Measurements from ENCODE around the gene GP9.

GP9 gene

DNA sequence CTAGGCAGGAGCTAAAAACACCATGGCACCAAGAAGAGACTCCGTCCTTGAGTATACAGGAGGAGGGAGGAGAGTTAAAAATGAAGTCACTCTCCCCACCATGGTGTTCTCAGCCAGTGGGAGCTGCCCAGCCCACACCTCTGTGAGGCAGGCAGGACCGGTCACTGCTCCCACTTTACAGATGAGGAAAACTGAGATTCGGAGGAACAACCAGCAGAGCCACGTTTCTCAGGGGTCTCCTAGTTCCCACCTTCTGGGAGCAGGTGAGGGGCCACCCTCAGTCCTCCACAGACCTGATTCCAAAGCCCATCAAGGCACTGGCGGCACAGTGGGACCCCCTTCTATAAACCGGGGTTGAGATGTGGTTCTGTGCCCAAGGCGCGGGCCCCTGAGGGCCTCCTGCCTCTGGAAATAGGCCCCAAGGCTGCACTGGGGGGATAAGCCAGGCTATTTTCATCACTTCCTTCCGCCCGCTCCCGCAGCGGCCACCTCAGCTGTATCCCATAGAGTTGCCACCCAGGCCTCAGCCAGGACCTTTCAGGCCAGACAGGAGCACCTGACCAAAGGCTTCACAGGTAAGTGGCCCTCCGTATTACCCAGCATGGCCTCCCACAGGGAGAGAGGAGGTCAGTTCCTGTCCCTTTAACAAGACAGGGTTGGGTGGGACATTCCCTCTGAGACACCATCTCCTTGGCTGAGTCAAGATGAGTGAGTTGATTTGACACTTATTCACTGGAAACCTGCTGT lies at the start of gene GP9:
GP9 (plus strand) TSS at position 504 of the 747 bp plus-strand sequence. CDS start 961 bp downstream, outside the sequence.
- H3K27ac ChIP-seq, result no peak within 1 kb of the TSS

DNA sequence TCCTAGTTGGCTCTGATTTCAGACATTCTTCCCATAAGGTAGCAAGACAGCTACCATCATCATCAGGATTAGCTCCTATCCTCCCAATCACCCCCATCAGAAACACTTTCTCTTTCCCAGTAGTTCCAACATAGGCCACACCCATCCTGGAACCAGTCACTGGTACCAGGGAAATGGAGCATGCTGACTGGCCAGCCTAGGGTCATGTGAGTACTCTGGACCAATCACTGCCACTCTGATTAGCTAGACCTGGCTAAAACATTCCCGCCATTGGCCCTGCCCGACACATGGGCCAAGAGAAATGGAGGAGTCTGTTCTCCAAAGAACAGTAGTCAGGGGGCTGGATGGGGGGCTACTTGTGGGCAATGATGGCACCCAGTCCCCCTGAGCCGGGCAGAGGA lies 47.1 kb upstream of the GP9 start:
- Histone ChIP-seq H3K27me3 (no peaks in the 10 kb centered on the region), H3K9me3 (no peaks in the 10 kb centered on the region), H3K36me3 (no peaks in the 10 kb centered on the region), H3K4me1 (ENCODE audit: control insufficient read depth in 1 of 2, insufficient read depth in 1 of 2, low read depth in 1 of 2, low read length in 1 of 2) (peaks cover 16% of the 10 kb centered on the region in 2 experiments), H3K4me3 (ENCODE audit: low read depth in 1 of 2, low read length in 1 of 2) (no peak overlapping the region), H3K27ac (no peak overlapping the region)
- TF ChIP-seq, protein P1, sequence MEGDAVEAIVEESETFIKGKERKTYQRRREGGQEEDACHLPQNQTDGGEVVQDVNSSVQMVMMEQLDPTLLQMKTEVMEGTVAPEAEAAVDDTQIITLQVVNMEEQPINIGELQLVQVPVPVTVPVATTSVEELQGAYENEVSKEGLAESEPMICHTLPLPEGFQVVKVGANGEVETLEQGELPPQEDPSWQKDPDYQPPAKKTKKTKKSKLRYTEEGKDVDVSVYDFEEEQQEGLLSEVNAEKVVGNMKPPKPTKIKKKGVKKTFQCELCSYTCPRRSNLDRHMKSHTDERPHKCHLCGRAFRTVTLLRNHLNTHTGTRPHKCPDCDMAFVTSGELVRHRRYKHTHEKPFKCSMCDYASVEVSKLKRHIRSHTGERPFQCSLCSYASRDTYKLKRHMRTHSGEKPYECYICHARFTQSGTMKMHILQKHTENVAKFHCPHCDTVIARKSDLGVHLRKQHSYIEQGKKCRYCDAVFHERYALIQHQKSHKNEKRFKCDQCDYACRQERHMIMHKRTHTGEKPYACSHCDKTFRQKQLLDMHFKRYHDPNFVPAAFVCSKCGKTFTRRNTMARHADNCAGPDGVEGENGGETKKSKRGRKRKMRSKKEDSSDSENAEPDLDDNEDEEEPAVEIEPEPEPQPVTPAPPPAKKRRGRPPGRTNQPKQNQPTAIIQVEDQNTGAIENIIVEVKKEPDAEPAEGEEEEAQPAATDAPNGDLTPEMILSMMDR (IDR thresholded peaks at IDR 0.05), result no peak

More for the DNA sequence above, at the start of gene GP9:
- no peaks in the 10 kb centered on the region for H3K9me3 ChIP-seq
- TF ChIP-seq, protein P1 (IDR thresholded peaks at IDR 0.05), result no peak
- H3K4me3 ChIP-seq (ENCODE audit: low read depth in 1 of 2, low read length in 1 of 2), result no peak within 1 kb of the TSS
- no peaks in the 10 kb centered on the region for H3K36me3 ChIP-seq
- no peaks in the 10 kb centered on the region for H3K27me3 ChIP-seq
- peaks cover 8 to 20% of the 10 kb centered on the region in 2 experiments for H3K4me1 ChIP-seq (ENCODE audit: control insufficient read depth in 1 of 2, insufficient read depth in 1 of 2, low read depth in 1 of 2, low read length in 1 of 2)

DNA sequence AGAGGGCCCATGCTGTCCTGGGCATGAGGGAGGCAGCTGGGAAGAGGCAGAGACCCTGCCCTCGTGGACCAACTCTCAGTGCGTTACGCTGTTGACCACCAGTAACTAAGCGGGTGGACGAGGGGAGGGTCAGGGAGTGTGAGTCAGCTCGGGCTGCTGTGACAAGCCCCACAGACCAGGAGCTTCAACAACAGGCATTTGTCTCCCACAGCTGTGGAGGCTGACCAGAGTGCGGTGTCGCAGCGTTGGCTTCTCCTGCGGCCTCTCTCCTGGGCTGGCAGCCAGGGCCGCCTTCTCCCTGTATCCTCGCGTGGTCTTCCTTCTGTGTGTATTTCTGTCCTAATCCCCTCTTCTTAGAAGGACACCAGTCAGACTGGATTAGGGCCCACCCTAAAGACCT lies 46.4 kb upstream of the GP9 start:
- Histone ChIP-seq H3K9me3 (no peaks in the 10 kb centered on the region), H3K4me1 (ENCODE audit: control insufficient read depth in 1 of 2, insufficient read depth in 1 of 2, low read depth in 1 of 2, low read length in 1 of 2) (peaks cover 16% of the 10 kb centered on the region in 2 experiments), H3K36me3 (no peaks in the 10 kb centered on the region), H3K27me3 (no peaks in the 10 kb centered on the region), H3K27ac (no peak overlapping the region), H3K4me3 (ENCODE audit: low read depth in 1 of 2, low read length in 1 of 2) (no peak overlapping the region)
- TF ChIP-seq, protein P1 (IDR thresholded peaks at IDR 0.05), result no peak

DNA sequence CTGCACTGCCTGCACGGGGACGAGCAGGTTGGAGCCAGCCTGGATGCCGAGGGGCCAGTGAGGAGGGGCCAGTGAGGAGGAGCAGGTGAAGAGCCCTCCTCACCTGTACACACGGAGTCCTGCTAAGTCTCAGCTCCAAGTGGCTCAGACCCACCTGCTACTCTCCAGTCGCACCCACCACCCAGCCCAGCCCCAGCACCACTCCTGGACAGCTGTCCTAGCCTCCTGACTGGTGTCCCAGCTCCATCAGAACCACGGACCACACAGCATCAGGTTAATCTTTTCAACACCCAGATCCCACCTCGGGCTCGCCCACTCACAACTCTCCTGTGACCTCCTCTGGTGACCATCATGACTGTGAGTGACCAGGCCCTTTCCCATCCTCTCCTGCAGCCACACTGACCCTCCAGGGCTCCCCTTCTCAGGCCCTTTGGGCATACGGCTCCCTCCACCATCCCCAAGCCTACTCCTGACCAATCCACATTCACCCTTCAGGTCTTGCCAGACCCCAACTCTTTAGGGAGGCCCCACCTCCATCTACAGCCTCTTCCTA lies 45.7 kb upstream of the GP9 start:
- Histone ChIP-seq H3K9me3 (no peaks in the 10 kb centered on the region), H3K4me3 (ENCODE audit: low read depth in 1 of 2, low read length in 1 of 2) (no peak overlapping the region), H3K36me3 (no peaks in the 10 kb centered on the region), H3K27me3 (no peaks in the 10 kb centered on the region), H3K4me1 (ENCODE audit: control insufficient read depth in 1 of 2, insufficient read depth in 1 of 2, low read depth in 1 of 2, low read length in 1 of 2) (peaks cover 16% of the 10 kb centered on the region in 2 experiments), H3K27ac (no peak overlapping the region)
- TF ChIP-seq, protein P1 (IDR thresholded peaks at IDR 0.05), result no peak

DNA sequence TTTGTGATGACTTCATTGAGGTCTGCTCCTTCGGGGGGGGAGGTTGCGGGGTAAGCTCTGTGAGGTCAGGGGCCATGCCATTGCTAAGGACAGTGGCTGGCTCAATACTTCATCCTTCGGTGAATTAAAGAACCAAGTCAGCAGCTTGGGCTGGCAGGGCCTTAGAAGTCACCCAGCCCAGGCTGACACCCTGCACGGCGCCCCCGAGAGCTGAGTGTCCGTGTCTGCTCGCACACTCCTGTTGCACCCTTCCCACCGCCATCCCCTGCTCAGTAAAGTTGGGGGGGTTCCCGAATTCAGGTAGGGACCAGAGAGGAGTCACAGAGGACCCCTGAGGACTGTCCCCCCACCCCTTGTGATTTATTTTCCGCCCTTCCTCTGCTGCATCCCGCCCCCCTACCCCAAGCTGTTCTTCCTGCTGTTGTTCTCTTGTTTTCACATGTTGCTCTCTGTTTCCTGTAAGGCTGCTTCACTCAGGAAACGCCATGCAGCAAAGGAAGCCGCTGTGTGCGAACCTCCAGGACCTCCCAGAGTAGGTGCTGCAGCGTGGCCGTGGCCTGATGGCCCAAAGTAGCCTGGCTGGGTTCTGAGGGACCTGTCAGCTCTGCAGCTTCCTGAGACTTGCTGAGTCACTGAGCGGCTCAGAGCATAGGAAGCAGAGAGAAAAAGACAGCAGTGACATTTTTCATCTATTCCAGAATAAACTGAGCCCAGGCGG lies 45.0 kb upstream of the GP9 start:
- Histone ChIP-seq H3K9me3 (no peaks in the 10 kb centered on the region), H3K4me3 (ENCODE audit: low read depth in 1 of 2, low read length in 1 of 2) (no peak overlapping the region), H3K27me3 (no peaks in the 10 kb centered on the region), H3K4me1 (ENCODE audit: control insufficient read depth in 1 of 2, insufficient read depth in 1 of 2, low read depth in 1 of 2, low read length in 1 of 2) (peaks cover 16% of the 10 kb centered on the region in 2 experiments), H3K36me3 (no peaks in the 10 kb centered on the region), H3K27ac (peak overlapping the region; percentile 48)
- TF ChIP-seq, protein P1 (IDR thresholded peaks at IDR 0.05), result peak; percentile 3
